HEK293 (cell line): ENCODE measurements around the gene PAF1.

Experiments
- CTCF ChIA-PET: fragments of 350-600 bp; formaldehyde crosslinking; extraction: SDS; loops from one replicate; lab custom pipeline; 2021; ENCODE audit warnings: antibody characterized with exemption; lab: Yijun Ruan, JAX
- POLR2A ChIA-PET: fragments of 300-600 bp; formaldehyde crosslinking; extraction: SDS; loops from one replicate; lab custom pipeline; 2020; ENCODE audit warnings: antibody characterized with exemption, inconsistent platforms; lab: Yijun Ruan, JAX
- H3K27ac ChIP-seq: fragments of 200-500 bp; sonication (Bioruptor generic); 2 replicates; pipeline ENCODE4 v1.5.1; 2014; ENCODE audit warnings: low read depth, low read length, control low read depth, inconsistent platforms; ENCODE audit errors: extremely low read depth
- H3K36me3 ChIP-seq, 2 experiments: fragments of 200-500 bp in 1 of 2; sonication (Bioruptor generic) in 1 of 2; 1 replicate in 1 of 2; 2 replicates in 1 of 2; pipeline ENCODE4 v1.5.1; 2014 to 2017; ENCODE audit warnings: inconsistent platforms in 2 of 2, low read length in 2 of 2; ENCODE audit not compliant: control insufficient read depth in 2 of 2, insufficient read depth in 1 of 2
- H3K4me1 ChIP-seq: fragments of 200-500 bp; sonication (Bioruptor generic); 2 replicates; pipeline ENCODE4 v1.5.1; 2014; ENCODE audit warnings: mild to moderate bottlenecking, low read length, inconsistent platforms; ENCODE audit not compliant: control insufficient read depth, insufficient read depth
- H3K4me3 ChIP-seq: 2 replicates; pipeline ENCODE4 v1.5.1; 2011; ENCODE audit warnings: low read depth, mild to moderate bottlenecking, control low read depth, low read length, moderate library complexity
- H3K9me3 ChIP-seq: fragments of 200-500 bp; sonication (Bioruptor generic); 2 replicates; pipeline ENCODE4 v1.5.1; 2014; ENCODE audit warnings: low read depth, low read length, inconsistent platforms; ENCODE audit not compliant: control insufficient read depth, insufficient read depth
- HOXC10 ChIP-seq: sonication (generic); formaldehyde crosslinking; IDR thresholded peaks from 2 replicates; pipeline ENCODE4 v1.8.1; 2023; ENCODE audit warnings: mild to moderate bottlenecking, missing genetic modification reagents
- KLF17 ChIP-seq: fragments of 450-650 bp; formaldehyde crosslinking; IDR thresholded peaks from 2 replicates; pipeline ENCODE4 v1.5.1; 2016; ENCODE audit warnings: missing biosample characterization, missing genetic modification characterization
- MEIS1 ChIP-seq: sonication (generic); formaldehyde crosslinking; IDR thresholded peaks from 2 replicates; pipeline ENCODE4 v1.8.1; 2022; ENCODE audit warnings: missing genetic modification reagents, mild to moderate bottlenecking, borderline replicate concordance
- REST ChIP-seq: fragments of 450-650 bp; formaldehyde crosslinking; IDR thresholded peaks from 2 replicates; pipeline ENCODE4 v1.5.1; 2016; ENCODE audit warnings: missing biosample characterization, missing genetic modification characterization
- WT1 ChIP-seq: fragments of 450-650 bp; formaldehyde crosslinking; IDR thresholded peaks from 2 replicates; pipeline ENCODE4 v1.5.1; 2016; ENCODE audit warnings: missing biosample characterization, missing genetic modification characterization
- ZBTB1 ChIP-seq: fragments of 450-650 bp; formaldehyde crosslinking; IDR thresholded peaks from 2 replicates; pipeline ENCODE4 v1.5.1; 2016; ENCODE audit warnings: missing biosample characterization, missing genetic modification characterization
- ZBTB11 ChIP-seq: fragments of 450-650 bp; formaldehyde crosslinking; conservative IDR thresholded peaks from 2 replicates; pipeline ENCODE4 v1.5.1; 2016; ENCODE audit warnings: low read depth, missing biosample characterization, missing genetic modification characterization
- ZBTB17 ChIP-seq: fragments of 450-650 bp; formaldehyde crosslinking; IDR thresholded peaks from 2 replicates; pipeline ENCODE4 v1.5.1; 2016; ENCODE audit warnings: missing biosample characterization, missing genetic modification characterization
- ZBTB20 ChIP-seq: fragments of 450-650 bp; formaldehyde crosslinking; IDR thresholded peaks from 2 replicates; pipeline ENCODE4 v1.5.1; 2016; ENCODE audit warnings: missing biosample characterization, missing genetic modification characterization
- ZFP69B ChIP-seq: fragments of 450-650 bp; formaldehyde crosslinking; IDR thresholded peaks from 2 replicates; pipeline ENCODE4 v1.5.1; 2016; ENCODE audit warnings: missing biosample characterization, missing genetic modification characterization
- ZNF175 ChIP-seq: fragments of 450-650 bp; formaldehyde crosslinking; IDR thresholded peaks from 2 replicates; pipeline ENCODE4 v1.5.1; 2016; ENCODE audit warnings: missing biosample characterization, missing genetic modification characterization
- ZNF221 ChIP-seq: fragments of 450-650 bp; formaldehyde crosslinking; IDR thresholded peaks from 2 replicates; pipeline ENCODE4 v1.5.1; 2017; ENCODE audit warnings: missing biosample characterization, missing genetic modification characterization, borderline replicate concordance
- ZNF610 ChIP-seq: fragments of 450-650 bp; formaldehyde crosslinking; IDR thresholded peaks from 2 replicates; pipeline ENCODE4 v1.5.1; 2016; ENCODE audit warnings: missing biosample characterization, missing genetic modification characterization, borderline replicate concordance
- ZNF626 ChIP-seq: fragments of 450-650 bp; sonication (Bioruptor Pico); formaldehyde crosslinking; IDR thresholded peaks from 2 replicates; pipeline ENCODE4 v1.5.1; 2018; ENCODE audit warnings: missing biosample characterization, missing genetic modification characterization, inconsistent platforms
- ZNF768 ChIP-seq: fragments of 450-650 bp; formaldehyde crosslinking; IDR thresholded peaks from 2 replicates; pipeline ENCODE4 v1.5.1; 2018; ENCODE audit warnings: missing biosample characterization, mild to moderate bottlenecking, missing genetic modification characterization
- TF ChIP-seq, protein P1 (sequence below): fragments of 450-650 bp; formaldehyde crosslinking; IDR thresholded peaks from 2 replicates; pipeline ENCODE4 v1.5.1; 2016; ENCODE audit warnings: missing biosample characterization, missing genetic modification characterization, low read depth
- TF ChIP-seq, protein P2 (sequence below): fragments of 450-650 bp; formaldehyde crosslinking; IDR thresholded peaks from 2 replicates; pipeline ENCODE4 v1.5.1; 2016; ENCODE audit warnings: missing biosample characterization, missing genetic modification characterization
- TF ChIP-seq, protein P3 (sequence below): sonication (generic); formaldehyde crosslinking; IDR thresholded peaks from 2 replicates; pipeline ENCODE4 v1.8.1; 2022; ENCODE audit warnings: mild to moderate bottlenecking, moderate library complexity, missing genetic modification reagents

PAF1 gene

DNA sequence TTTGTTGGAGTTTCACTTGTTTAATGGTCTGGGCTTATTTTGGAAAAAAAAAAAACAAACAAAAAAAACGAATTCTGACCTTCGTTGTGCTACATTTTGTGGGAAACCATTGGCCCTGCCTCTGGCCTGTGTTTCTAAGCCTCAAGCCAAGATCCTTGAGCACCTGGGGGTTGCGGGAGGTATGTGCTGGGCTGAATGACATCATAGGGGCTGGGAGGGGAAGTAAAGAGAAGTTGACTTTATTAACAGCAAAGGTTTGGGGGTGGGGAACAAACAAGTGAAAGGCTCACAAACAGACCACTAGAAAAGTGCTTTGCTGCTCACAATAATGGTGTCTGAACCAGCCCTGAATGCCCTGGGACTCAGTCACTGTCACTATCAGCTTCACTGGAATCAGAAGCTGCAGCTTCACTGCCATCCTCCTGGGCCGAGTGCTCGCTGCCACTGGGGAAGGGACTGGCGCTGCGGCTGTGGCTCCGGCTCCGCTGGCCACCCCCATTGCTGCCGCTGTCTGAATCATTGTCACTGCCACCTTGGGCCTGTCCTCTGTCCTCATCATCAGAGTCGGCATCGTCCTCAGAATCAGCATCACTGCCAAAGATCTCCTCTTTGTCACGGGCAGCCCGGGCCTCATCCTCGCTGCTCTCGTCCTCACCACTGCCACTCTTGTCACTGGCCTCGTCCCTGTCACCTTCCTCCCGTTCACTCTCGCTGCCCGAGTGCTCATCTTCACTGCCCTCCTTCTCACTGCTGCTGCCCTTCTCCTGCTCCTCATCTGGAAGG is 5.1 kb downstream of the PAF1 start (continued):
- TF ChIP-seq ZNF221 (tag by site-specific recombination) (no peak), WT1 (tag by site-specific recombination) (no peak), ZBTB11 (tag by site-specific recombination) (no peak), ZBTB17 (peak; percentile 49)
- TF ChIP-seq, protein P1, sequence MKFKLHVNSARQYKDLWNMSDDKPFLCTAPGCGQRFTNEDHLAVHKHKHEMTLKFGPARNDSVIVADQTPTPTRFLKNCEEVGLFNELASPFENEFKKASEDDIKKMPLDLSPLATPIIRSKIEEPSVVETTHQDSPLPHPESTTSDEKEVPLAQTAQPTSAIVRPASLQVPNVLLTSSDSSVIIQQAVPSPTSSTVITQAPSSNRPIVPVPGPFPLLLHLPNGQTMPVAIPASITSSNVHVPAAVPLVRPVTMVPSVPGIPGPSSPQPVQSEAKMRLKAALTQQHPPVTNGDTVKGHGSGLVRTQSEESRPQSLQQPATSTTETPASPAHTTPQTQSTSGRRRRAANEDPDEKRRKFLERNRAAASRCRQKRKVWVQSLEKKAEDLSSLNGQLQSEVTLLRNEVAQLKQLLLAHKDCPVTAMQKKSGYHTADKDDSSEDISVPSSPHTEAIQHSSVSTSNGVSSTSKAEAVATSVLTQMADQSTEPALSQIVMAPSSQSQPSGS (tag by site-specific recombination) = peak; percentile 77
- TF ChIP-seq, protein P2, sequence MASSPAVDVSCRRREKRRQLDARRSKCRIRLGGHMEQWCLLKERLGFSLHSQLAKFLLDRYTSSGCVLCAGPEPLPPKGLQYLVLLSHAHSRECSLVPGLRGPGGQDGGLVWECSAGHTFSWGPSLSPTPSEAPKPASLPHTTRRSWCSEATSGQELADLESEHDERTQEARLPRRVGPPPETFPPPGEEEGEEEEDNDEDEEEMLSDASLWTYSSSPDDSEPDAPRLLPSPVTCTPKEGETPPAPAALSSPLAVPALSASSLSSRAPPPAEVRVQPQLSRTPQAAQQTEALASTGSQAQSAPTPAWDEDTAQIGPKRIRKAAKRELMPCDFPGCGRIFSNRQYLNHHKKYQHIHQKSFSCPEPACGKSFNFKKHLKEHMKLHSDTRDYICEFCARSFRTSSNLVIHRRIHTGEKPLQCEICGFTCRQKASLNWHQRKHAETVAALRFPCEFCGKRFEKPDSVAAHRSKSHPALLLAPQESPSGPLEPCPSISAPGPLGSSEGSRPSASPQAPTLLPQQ (tag by site-specific recombination) = 0 out of 2 replicates have a peak, but pooled peaks have one; percentile 9

GRCh38 chr19:39384839-39385568 is 5.9 kb downstream of the PAF1 start:
- H3K36me3 ChIP-seq = peaks cover 96 to 97% of the 10 kb centered on the region in 2 experiments
- no peaks in the 10 kb centered on the region for H3K9me3 ChIP-seq
- ChIA-PET CTCF (interaction anchor here (0.8 to 1.0 kb wide), 2 partner anchors 13 to 342 kb away, joined by 3 read pairs; no protein-coding TSS in a partner anchor), POLR2A (interaction anchor here (0.6 to 2.1 kb wide), 6 partner anchors 9 to 180 kb away, joined by 3 to 9 read pairs (median 5); partner anchors contain the start of genes EID2B, RPS16 and ZFP36)
- H3K27ac ChIP-seq = peak overlapping the region; percentile 11
- peaks cover 14% of the 10 kb centered on the region for H3K4me1 ChIP-seq
- no peak overlapping the region for H3K4me3 ChIP-seq
- no peak for TF ChIP-seq MEIS1 (CRISPR knock-in tag)
- no peak for TF ChIP-seq ZFP69B (tag by site-specific recombination)
- TF ChIP-seq KLF17 (tag by site-specific recombination) = no peak; the same call in 1 of the 2 replicates
- no peak for TF ChIP-seq HOXC10 (CRISPR knock-in tag)
- TF ChIP-seq, protein P3, sequence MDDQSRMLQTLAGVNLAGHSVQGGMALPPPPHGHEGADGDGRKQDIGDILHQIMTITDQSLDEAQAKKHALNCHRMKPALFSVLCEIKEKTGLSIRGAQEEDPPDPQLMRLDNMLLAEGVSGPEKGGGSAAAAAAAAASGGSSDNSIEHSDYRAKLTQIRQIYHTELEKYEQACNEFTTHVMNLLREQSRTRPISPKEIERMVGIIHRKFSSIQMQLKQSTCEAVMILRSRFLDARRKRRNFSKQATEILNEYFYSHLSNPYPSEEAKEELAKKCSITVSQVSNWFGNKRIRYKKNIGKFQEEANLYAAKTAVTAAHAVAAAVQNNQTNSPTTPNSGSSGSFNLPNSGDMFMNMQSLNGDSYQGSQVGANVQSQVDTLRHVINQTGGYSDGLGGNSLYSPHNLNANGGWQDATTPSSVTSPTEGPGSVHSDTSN = no peak
- TF ChIP-seq ZNF768 = no peak
- no peak for TF ChIP-seq ZBTB20 (tag by site-specific recombination)
- TF ChIP-seq ZNF626 (tag by site-specific recombination) = no peak
- no peak for TF ChIP-seq ZNF610 (tag by site-specific recombination)
- TF ChIP-seq ZBTB1 = no peak
- TF ChIP-seq REST (tag by site-specific recombination) = no peak
- no peak for TF ChIP-seq ZNF175
